Calu3 (cell line): Measurements from ENCODE around the gene SOCS3. TPM values are rescaled to one million over a fixed set of nuclear protein-coding genes. Genes with fewer than 3 reads are reported as not detected.

Source experiments
- BruUV-seq: library from RNA; stranded (reverse); fragments of 400-500 nt; replicated peaks from 2 replicates; lab custom pipeline; 2021; lab: Mats Ljungman, UMichigan
- CTCF ChIA-PET: fragments of 300-600 bp; sonication (Branson Sonifier 250); formaldehyde crosslinking; loops from one replicate; lab custom pipeline; 2022; ENCODE audit warnings: antibody characterized with exemption; lab: Charles Lee
- DNase-seq: peaks from one replicate; pipeline ENCODE4 v3.0.0; 2022
- H3K27ac Mint-ChIP-seq: one replicate; pipeline ENCODE4 v1.8.0; 2022; ENCODE audit warnings: mixed read lengths; ENCODE audit not compliant: unreplicated experiment
- H3K27me3 Mint-ChIP-seq: one replicate; pipeline ENCODE4 v1.8.0; 2022; ENCODE audit warnings: mixed read lengths; ENCODE audit not compliant: unreplicated experiment
- H3K36me3 Mint-ChIP-seq: one replicate; pipeline ENCODE4 v1.8.0; 2022; ENCODE audit warnings: mild to moderate bottlenecking, moderate library complexity, mixed read lengths; ENCODE audit not compliant: insufficient read depth, unreplicated experiment
- H3K4me1 Mint-ChIP-seq: one replicate; pipeline ENCODE4 v1.8.0; 2022; ENCODE audit warnings: mild to moderate bottlenecking, low read depth, mixed read lengths; ENCODE audit not compliant: unreplicated experiment
- H3K4me3 Mint-ChIP-seq: one replicate; pipeline ENCODE4 v1.8.0; 2022; ENCODE audit warnings: mild to moderate bottlenecking, low read depth, moderate library complexity, mixed read lengths; ENCODE audit not compliant: unreplicated experiment
- H3K9me3 Mint-ChIP-seq: one replicate; pipeline ENCODE4 v1.8.0; 2022; ENCODE audit warnings: low read depth, mixed read lengths; ENCODE audit not compliant: unreplicated experiment
- CTCF ChIP-seq: fragments of 200-600 bp; IDR thresholded peaks from one replicate; pipeline ENCODE4 v1.8.0; 2022; ENCODE audit warnings: antibody characterized with exemption; ENCODE audit not compliant: unreplicated experiment
- intact Hi-C: fragments of 100-400 bp; cut with micrococcal nuclease; formaldehyde crosslinking; loops from one replicate; pipeline ENCODE4 v1.10.0; 2022; ENCODE audit not compliant: unreplicated experiment
- total RNA-seq: library from RNA; stranded (reverse); gene quantifications from 2 replicates; pipeline ENCODE4 v1.2.3, GENCODE V29; 2022

The SOCS3 gene
- total RNA-seq, 1 experiment from 2014 or later = 39.5 TPM

- Mint-ChIP-seq H3K9me3 (no peaks in the 10 kb centered on the region), H3K27me3 (peaks cover 11% of the 10 kb centered on the region), H3K4me1 (peaks cover 9% of the 10 kb centered on the region), H3K4me3 (no peak overlapping the region), H3K27ac (no peak overlapping the region), H3K36me3 (no peaks in the 10 kb centered on the region)
- no peak for DNase-seq
- no peak for TF ChIP-seq CTCF
- CTCF ChIA-PET = no interaction called here
- no TSS peak for BruUV-seq
- intact Hi-C loops = no loop called here
Observed at GRCh38 chr17:78369791-78370381, 10.0 kb upstream of the SOCS3 start.

GRCh38 chr17:78368854-78369495 lies 9.1 kb upstream of the SOCS3 start:
- peaks cover 11% of the 10 kb centered on the region for H3K27me3 Mint-ChIP-seq
- H3K36me3 Mint-ChIP-seq = no peaks in the 10 kb centered on the region
- CTCF ChIA-PET = interaction anchor here (0.5 kb wide), 1 partner anchor 80 kb away, joined by 4 read pairs; no protein-coding TSS in a partner anchor
- TF ChIP-seq CTCF = no peak
- DNase-seq = no peak
- H3K27ac Mint-ChIP-seq = no peak overlapping the region
- no TSS peak for BruUV-seq
- no peak overlapping the region for H3K4me3 Mint-ChIP-seq
- intact Hi-C loops = no loop called here
- peaks cover under 1% of the 10 kb centered on the region for H3K4me1 Mint-ChIP-seq
- H3K9me3 Mint-ChIP-seq = no peaks in the 10 kb centered on the region

GRCh38 chr17:78368348-78368747 lies 8.5 kb upstream of the SOCS3 start:
- Mint-ChIP-seq H3K9me3 (no peaks in the 10 kb centered on the region), H3K4me1 (no peaks in the 10 kb centered on the region), H3K27me3 (peaks cover 11% of the 10 kb centered on the region), H3K27ac (no peak overlapping the region), H3K36me3 (no peaks in the 10 kb centered on the region), H3K4me3 (no peak overlapping the region)
- intact Hi-C loops = no loop called here
- DNase-seq = no peak
- CTCF ChIA-PET = no interaction called here
- no peak for TF ChIP-seq CTCF
- BruUV-seq = no TSS peak

GRCh38 chr17:78367193-78367592 lies 7.3 kb upstream of the SOCS3 start:
- Mint-ChIP-seq H3K27ac (no peak overlapping the region), H3K36me3 (no peaks in the 10 kb centered on the region), H3K9me3 (no peaks in the 10 kb centered on the region), H3K4me3 (no peak overlapping the region), H3K27me3 (peaks cover 11% of the 10 kb centered on the region), H3K4me1 (no peaks in the 10 kb centered on the region)
- CTCF ChIA-PET = no interaction called here
- BruUV-seq = no TSS peak
- TF ChIP-seq CTCF = no peak
- intact Hi-C loops = no loop called here
- DNase-seq = no peak
